ENCODE data around the gene SLC12A1.

GRCh38 chr15:48176957-48177356 lies 29.1 kb upstream of the SLC12A1 start:
- TF ChIP-seq, protein P1, sequence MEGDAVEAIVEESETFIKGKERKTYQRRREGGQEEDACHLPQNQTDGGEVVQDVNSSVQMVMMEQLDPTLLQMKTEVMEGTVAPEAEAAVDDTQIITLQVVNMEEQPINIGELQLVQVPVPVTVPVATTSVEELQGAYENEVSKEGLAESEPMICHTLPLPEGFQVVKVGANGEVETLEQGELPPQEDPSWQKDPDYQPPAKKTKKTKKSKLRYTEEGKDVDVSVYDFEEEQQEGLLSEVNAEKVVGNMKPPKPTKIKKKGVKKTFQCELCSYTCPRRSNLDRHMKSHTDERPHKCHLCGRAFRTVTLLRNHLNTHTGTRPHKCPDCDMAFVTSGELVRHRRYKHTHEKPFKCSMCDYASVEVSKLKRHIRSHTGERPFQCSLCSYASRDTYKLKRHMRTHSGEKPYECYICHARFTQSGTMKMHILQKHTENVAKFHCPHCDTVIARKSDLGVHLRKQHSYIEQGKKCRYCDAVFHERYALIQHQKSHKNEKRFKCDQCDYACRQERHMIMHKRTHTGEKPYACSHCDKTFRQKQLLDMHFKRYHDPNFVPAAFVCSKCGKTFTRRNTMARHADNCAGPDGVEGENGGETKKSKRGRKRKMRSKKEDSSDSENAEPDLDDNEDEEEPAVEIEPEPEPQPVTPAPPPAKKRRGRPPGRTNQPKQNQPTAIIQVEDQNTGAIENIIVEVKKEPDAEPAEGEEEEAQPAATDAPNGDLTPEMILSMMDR (IDR thresholded peaks at IDR 0.05; ENCODE audit: insufficient read depth, low read depth, low read length) = no peak
- TF ChIP-seq EZH2 (IDR thresholded peaks at IDR 0.05; ENCODE audit: insufficient read depth, low read length) = no peak

All from astrocyte (in vitro differentiated cells and primary cell).